GM12874 (cell line): ENCODE measurements around the gene PRMT9.

ENCODE experiments used
- TF ChIP-seq, protein P1 (sequence below): IDR thresholded peaks from 2 replicates; pipeline ENCODE4 v1.5.1; 2011; ENCODE audit warnings: low read depth, mild to moderate bottlenecking, control low read depth, low read length, moderate library complexity; ENCODE audit not compliant: insufficient read depth

The PRMT9 gene

DNA sequence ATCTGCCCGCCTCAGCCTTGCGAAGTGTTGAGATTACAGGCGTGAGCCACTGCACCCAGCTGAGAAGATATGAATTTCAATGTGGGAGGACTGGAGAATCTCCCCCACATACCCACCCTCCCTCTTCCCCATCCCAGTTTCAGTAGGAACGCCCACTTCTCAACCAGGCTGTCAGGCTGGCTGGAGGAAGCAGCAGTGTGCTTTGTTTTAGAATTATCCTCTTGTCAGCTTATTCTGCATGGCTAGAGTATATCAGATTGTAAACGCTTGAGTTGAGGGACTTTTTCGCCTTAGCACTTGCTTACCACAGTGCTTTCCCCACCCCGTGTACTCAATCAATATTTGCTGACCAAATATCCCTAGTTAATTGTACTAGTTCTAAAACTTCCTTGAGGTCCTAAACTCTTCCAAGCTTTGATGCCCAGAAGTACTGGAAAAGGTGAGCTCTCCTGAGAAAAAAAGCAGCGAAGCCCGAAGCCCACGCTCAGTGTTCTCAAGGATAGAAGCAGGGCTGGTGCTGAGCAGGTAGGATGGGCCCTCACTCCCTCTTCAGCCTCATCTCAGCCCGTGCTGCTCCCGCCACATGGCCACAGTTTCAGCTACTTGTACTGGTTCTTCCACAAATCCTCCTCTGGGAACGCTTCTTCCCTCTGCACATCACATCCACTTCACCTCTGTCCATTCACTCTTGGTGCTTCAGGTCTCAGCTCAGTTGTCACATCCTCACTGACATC, 40.7 kb upstream of the PRMT9 start:
- TF ChIP-seq, protein P1, sequence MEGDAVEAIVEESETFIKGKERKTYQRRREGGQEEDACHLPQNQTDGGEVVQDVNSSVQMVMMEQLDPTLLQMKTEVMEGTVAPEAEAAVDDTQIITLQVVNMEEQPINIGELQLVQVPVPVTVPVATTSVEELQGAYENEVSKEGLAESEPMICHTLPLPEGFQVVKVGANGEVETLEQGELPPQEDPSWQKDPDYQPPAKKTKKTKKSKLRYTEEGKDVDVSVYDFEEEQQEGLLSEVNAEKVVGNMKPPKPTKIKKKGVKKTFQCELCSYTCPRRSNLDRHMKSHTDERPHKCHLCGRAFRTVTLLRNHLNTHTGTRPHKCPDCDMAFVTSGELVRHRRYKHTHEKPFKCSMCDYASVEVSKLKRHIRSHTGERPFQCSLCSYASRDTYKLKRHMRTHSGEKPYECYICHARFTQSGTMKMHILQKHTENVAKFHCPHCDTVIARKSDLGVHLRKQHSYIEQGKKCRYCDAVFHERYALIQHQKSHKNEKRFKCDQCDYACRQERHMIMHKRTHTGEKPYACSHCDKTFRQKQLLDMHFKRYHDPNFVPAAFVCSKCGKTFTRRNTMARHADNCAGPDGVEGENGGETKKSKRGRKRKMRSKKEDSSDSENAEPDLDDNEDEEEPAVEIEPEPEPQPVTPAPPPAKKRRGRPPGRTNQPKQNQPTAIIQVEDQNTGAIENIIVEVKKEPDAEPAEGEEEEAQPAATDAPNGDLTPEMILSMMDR = no peak

DNA sequence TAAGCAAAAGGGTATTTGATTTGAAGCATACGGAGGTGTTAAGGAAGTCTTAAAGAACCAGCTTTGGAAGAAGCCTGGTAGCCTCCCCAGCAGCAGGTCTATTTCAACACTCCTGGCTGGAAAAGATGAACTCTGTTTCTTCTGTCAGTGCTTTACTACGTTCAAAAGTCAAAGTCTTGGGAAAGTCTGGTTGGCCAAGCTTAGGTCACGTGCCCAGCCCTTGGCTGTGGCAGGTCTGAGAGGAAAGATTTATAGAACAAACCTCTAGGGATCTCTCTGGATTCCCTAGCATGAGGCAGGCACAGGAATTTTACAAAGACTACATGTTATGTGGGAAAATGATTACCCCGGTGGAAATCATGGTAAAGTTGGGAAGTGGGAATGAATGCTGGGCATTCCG, 39.4 kb upstream of the PRMT9 start:
- TF ChIP-seq, protein P1 = no peak

DNA sequence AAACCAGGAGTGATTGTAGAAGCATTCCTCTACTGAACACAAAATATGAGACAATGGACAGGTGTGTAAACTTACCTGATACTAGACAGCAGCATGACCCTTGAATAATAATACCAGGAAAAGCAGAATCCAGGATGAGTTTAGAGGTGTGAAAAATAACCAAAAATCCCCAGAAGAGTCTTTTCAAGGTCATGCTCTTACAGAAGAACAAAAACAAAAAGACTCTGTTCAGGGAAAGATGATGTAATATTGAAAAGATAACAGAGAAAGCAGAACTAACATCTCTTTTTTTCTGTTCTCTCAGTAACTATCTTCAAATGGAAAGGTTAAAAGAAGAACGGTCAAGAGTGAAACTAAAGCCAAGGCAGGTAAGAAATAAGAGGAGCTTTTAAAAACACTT, 33.9 kb upstream of the PRMT9 start:
- TF ChIP-seq, protein P1 = no peak

DNA sequence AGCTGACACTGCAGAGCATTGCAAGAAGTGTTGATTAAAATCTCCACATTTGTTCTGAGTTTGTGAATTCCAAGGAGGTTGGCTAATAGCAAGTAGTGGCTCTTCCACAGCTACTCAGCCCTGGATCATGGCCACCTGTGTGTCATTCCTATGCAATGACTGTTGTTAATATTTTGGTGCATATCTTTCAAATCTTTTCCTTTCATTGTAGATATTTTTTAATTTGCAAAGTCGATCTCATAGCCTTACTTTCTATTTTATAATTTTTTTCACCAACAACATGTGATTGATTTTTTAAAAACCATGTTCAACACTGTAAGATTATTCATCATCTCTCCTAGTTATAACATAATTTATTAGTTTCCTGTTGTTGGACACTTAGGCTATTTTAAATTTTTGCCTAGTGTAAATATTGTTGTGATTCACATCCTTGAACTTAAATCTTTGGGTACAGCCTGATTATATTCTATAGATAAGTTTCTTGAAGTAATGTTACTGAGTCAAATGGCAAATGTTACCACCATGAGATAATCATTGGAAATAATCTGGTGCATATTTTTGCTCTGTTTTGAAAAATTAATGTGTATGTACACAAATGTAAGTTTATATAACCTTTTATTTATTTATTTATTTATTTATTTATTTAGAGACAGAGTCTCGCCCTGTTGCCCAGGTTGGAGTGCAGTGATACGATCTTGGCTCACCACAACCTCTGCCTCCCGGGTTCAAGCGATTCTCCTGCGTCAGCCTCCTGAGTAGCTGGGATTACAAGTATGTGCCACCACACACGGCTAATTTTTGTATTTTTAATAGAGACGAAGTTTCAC, 30.8 kb upstream of the PRMT9 start:
- TF ChIP-seq, protein P1 = no peak

DNA sequence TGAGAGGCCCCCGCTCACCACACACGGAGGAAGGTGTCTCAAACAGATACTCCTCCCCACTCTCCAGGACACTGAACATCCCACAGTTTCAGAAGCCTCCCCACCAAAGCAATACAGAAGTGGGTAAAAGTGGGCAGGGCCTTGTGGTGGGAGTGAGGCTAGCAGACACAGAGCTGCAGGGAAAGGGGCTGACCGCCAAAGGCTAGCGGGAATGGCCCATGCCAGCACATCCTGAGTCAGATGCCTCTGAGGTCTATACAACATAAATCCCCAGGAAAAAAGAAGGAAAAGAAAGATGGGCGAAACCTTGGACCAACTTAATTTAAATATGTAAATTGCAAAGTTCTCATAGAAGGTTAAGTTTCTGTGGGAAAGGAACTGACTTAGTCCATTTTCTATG, 26.0 kb upstream of the PRMT9 start:
- TF ChIP-seq, protein P1 = no peak

DNA sequence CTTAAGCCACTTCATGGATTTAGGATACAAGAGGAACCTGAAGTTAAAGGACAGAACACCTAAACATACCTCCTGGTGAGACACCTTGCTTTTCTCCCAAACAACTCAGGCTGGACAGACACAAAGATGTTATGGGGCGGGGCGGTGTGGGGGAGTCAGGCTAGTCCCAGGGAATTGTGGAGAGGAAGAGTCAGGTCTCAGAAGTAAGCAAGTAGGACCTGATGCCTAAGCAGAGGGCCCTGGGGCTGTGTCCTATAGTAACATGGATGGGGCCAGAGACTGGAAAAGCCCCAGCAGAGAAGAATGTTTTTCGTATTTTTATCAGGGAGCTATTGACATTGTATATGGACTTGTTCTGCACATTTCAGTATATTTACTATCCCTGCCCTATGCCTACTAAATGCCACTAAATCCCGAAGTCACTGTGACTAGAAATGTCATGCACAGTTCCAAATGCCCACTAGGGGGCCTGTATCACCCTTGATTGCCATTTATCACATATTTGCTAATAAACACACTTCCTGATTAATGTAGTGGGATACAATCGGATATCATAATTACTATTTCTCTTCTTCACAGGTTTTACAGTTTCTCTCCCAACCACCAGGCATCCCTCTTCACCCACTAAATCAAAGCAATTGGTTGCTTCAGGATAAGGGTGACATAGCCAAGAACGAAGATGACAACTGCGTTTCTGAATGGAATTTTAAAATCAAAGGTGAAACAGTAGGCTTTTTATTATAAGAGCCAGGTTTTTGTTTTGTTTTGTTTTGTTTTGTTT, 24.1 kb upstream of the PRMT9 start:
- TF ChIP-seq, protein P1 = peak; percentile 76; the same call in 1 of the 2 replicates

DNA sequence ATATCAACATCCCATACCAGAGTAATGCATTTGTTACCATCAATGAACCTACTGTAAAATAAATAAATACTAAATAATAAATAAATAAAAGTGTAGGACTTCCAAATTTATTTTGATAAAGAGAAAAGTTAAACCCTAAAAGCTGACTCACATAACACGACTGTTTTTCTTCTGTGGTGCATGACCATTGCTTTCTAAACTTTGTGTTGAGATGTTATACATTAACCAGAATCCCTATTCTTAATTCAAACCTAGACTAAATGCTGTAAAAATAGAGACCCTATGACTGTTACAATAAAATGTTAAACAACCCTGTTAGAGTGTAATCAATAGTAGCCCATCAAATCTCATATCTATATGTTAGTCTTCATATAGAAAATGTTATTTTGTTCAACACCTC, 20.9 kb upstream of the PRMT9 start:
- TF ChIP-seq, protein P1 = no peak
